ENCODE measurements around the gene SAMD11. TPM values are rescaled to one million over a fixed set of nuclear protein-coding genes. Genes with fewer than 3 reads are reported as not detected.
"Not testable (repeated sequence)": the region's sequence is repeated elsewhere in the genome, so short reads cannot be mapped to it uniquely, and the experiment has no call there.

The SAMD11 gene, protein sequence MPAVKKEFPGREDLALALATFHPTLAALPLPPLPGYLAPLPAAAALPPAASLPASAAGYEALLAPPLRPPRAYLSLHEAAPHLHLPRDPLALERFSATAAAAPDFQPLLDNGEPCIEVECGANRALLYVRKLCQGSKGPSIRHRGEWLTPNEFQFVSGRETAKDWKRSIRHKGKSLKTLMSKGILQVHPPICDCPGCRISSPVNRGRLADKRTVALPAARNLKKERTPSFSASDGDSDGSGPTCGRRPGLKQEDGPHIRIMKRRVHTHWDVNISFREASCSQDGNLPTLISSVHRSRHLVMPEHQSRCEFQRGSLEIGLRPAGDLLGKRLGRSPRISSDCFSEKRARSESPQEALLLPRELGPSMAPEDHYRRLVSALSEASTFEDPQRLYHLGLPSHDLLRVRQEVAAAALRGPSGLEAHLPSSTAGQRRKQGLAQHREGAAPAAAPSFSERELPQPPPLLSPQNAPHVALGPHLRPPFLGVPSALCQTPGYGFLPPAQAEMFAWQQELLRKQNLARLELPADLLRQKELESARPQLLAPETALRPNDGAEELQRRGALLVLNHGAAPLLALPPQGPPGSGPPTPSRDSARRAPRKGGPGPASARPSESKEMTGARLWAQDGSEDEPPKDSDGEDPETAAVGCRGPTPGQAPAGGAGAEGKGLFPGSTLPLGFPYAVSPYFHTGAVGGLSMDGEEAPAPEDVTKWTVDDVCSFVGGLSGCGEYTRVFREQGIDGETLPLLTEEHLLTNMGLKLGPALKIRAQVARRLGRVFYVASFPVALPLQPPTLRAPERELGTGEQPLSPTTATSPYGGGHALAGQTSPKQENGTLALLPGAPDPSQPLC
- 6.1 TPM for total RNA-seq

DNA sequence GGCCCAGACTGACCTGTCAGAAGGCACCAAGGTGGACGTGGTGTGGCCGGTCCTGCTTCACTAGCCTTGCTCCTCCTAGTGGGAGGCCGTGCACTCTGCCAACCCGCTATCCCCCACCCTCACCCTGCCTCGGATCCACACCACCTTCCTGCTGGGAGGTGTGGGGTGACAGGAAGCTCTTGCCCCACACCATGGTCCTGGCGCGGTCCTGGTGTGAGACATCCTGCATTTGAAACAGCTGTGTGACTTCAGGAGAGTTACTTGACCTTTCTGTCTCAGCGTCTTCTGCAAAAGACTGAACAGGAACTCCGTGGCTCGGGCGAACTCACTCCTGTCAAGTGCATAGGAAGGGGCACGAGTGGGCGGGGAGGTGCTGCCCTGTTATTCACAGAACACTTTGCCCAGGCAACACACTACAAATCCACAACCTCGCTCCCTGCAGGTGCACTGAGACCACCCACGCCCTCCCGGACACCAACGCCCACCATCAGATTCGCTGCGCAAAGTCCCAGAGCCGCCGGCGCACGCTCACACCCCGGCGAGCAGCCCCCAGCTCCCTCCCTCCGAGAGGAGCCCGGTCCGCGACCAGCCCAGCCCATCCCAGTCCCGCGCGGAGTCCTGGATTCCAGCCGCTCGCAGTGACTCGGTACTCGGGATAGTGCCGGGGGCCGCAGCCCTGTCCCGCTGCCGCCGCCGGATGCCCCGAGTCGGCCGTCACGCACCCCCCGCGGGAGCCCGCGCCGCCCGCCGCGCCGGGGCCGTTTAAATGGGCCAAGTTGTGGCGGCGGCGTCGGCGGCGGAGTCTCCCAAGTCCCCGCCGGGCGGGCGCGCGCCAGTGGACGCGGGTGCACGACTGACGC lies at the start of gene SAMD11:
Gene SAMD11 (plus strand): TSS at position 793 of the 860 bp plus-strand sequence. CDS start 509 bp downstream, outside the sequence.
- DNase-seq: peak; percentile 90

DNA sequence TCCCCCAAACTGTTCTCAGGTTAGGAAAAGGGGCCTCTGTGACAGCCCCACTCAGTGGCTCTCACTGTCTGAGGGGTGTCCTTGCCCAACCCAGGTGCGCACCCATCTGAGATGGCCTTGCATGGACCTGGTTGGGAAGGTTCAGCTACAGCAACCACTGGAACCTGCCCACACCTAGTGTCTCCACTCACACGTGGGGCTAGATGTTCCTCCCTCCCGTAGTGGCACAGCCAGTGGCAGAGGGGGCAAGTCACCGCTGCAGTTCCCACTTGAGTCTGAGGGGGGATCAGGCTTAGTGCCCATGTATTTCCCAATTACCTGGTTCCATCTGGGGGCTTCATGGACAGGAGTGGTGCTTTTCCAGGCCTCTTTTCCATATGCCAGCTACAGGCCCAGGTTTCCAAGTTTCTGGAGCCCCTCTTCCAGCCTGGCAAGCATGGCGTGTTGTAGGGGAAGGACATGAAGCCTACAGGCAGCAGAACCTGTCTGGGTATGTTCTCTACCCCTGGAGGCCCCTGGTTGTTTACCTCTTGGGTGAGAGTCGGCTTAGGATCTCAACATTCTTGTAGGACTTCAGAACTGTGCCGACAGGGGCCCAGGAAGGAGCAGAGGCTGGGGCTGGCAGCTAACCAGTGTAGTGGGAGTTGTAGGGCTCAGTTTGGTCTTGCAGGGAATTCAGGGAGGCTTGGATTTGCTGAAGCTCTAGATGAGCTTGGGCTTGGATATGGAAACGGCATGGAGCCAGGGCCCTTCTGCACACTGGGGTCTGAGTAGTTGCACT lies 47.1 kb upstream of the SAMD11 start:
- DNase-seq: peak; percentile 24

- DNase-seq: not testable (repeated sequence)
Measured at GRCh38 chr1:877209-877986, 46.3 kb upstream of the SAMD11 start.

DNA sequence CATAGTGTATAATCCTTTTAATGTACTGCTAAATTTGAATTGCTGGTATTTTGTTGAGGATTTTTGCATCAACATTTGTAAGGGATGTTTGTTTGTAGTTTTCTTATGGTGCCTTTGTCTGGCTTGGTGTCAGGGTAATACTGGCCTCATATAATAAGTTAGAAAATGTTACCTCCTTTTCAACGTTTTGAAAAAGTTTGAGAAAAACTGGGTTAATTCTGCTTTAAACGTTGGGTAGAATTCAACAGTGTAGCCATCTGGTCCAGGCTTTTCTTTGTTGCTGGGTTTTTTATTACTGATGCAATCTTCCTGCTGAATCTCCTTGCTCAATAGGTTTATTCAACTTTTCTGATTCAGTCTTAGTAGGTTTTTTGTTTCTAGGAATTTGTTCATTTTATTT lies 43.2 kb upstream of the SAMD11 start:
- not testable (repeated sequence) for DNase-seq

GRCh38 chr1:880915-881314 lies 42.8 kb upstream of the SAMD11 start:
- DNase-seq: not testable (repeated sequence)

DNA sequence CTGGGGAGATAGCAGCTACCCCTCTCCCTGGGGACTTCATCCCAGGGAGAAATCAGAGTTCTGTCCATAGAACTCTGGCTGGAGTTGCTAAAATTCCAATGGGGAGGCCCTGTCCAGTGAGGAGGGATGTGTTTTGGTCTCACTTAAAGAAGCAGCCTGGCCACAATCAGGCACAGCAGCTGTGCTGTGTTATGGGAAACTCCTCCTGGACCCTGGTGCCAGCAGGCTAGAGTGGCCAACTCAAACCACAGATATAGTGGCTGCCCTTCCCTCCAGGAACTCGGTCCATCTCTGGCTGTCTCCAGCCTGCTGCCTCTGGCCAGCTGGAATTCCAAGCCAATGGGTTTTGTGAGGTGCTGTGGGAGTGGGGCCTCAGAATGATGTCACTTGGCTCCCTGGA lies 37.4 kb upstream of the SAMD11 start:
- no peak for DNase-seq

- DNase-seq: no peak
Measured at GRCh38 chr1:886760-887159, 37.0 kb upstream of the SAMD11 start.

- no peak for DNase-seq
Measured at GRCh38 chr1:888297-888696, 35.4 kb upstream of the SAMD11 start.

DNA sequence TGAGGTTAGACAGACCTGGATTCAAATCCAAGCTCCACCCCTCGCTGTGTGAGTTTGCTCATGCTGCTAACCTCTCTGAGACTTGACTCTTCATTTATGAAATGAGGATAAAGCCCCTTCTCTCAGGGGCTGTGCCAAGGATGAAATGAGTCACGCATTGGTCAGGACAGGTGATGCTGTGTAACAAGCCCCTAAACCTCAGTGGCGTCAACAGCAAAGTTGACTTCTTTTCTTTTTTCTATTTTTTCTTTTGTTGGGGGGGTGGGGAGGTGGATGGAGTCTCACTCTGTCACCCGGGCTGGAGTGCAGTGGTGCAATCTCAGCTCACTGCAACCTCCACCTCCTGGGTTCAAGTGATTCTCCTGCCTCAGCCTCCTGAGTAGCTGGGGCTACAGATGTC lies 33.9 kb upstream of the SAMD11 start:
- DNase-seq: not testable (repeated sequence)

DNA sequence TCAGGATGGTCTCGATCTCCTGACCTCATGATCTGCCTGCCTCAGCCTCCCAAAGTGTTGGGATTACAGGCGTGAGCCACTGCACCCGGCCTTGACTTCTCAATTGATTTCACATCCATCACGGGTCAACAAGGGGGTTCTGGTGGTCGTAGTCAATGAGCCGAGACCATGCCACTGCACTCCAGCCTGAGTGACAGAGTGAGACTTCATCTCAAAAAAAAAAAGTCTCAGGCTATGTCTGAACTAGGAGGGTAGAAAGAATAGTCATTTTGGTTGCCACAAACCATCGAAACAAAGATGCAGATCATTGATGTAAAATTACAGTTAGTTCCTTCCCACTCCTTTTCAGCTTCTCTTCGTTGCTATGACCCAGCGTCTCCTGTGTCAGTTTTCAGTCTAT lies 33.5 kb upstream of the SAMD11 start:
- not testable (repeated sequence) for DNase-seq

GRCh38 chr1:890661-891060 lies 33.1 kb upstream of the SAMD11 start:
- no peak for DNase-seq

DNA sequence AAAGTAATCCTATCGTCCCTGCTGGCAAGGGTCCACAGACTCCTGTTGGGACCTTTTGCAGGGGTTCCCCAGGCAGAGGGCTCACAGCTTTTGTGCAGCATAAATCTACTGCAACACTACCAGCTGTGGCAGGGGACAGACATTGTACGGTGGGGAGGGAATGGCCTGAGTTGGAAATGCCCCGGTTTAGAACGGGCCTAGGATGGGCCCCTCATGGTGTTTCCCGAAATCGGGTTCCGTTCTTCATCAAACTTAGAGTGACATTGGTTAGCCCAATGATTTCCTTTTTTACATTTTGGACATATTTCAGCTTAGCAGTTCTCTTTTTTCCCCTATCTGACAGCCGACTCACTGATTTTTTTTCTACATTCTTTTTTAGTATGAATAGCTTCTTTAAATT lies 26.5 kb upstream of the SAMD11 start:
- no peak for DNase-seq

GRCh38 chr1:897951-898350 lies 25.8 kb upstream of the SAMD11 start:
- not testable (repeated sequence) for DNase-seq

DNA sequence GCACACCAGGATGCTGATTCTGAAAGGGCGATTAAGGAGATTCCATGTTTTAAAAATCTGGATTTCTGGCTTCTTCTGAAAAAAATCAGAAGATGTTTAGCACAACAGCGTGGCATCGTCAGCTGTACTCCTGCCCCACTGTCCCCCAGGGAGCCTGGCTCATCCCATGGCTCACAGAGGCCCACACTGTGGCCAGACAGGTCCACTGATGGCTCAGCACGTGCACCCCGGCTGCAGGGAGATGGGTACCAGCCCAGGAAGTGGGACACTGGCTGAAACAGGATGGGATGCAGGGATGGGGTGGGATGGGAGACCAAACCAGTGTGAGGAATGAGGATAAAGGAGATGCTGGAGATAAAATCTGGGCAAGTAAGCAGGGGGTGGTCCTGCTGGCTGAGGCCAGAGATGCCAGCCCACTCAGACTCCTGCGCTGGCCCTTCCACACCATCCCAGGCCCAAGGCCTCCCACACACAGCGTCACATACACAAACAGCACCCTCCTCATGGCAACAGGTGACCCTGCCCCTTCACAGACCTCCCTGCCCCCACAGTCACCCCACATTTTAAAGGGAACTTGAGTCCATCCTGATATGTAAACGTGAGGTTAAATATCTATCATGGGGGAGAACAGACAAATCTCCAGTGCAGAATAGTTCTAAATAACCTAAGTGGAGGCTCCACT lies 23.9 kb upstream of the SAMD11 start:
- no peak for DNase-seq

- DNase-seq: no peak
Measured at GRCh38 chr1:901108-901859, 22.4 kb upstream of the SAMD11 start.

GRCh38 chr1:902802-903201 lies 20.9 kb upstream of the SAMD11 start:
- DNase-seq: no peak

GRCh38 chr1:903305-903704 lies 20.4 kb upstream of the SAMD11 start:
- DNase-seq: no peak

DNA sequence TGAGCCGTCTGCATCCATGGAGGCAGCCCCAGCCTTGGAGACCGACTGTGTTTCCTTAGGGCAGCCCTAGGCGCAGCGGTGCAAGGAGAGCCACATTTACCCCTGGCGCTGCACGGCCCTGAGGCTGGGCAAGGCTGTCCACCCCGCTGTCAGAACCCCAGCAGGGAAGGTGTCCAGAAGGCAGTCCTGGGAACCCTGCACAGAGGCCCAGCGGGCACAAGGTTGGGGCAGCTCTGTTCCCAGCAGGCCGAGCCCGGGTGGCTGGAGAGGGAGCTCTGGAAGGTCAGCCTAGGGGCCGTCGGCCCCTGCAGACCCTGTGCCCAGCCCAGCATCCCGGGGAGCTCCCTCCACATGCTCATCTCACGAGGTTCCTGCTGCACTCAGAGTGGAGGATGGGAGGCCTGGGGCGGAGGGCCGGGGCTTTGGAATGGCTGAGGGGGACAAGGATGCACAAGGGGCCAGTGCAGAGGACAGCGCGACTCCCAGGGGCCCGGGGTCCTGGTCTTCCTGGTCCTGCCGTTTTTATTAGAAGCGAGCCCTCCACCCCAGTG lies 19.9 kb upstream of the SAMD11 start:
- DNase-seq: no peak

All from tongue (tissue), 2 donors.